Motor neuron (in vitro differentiated cells): ENCODE measurements around the gene EGF. TPM values are rescaled to one million over a fixed set of nuclear protein-coding genes. Genes with fewer than 3 reads are reported as not detected.

Experiments
- ATAC-seq, 8 experiments: fragments of 200-7000 bp; cut with Tn5 transposase; replicated peaks in 6 of 8; 2 replicates each; pipeline ENCODE4 v1.8.0; 2021; ENCODE audit warnings: mild to moderate bottlenecking in 8 of 8, moderate library complexity in 8 of 8
- H3K27ac ChIP-seq, 2 donors: fragments of 250-450 bp; sonication (Bioruptor Pico); 2 replicates each; pipeline ENCODE4 v1.9.0; 2021; ENCODE audit warnings: antibody characterized with exemption in 2 of 2, mild to moderate bottlenecking in 2 of 2, moderate library complexity in 1 of 2
- H3K4me1 ChIP-seq, 2 donors: fragments of 250-450 bp; sonication (Bioruptor Pico); replicated peaks in 1 of 2; 2 replicates each; pipeline ENCODE4 v1.6.1; 2021; ENCODE audit warnings: antibody characterized with exemption in 2 of 2, mild to moderate bottlenecking in 2 of 2, moderate library complexity in 1 of 2
- H3K4me3 ChIP-seq, 5 donors: fragments of 250-450 bp; sonication (Bioruptor Pico); 2 replicates each; pipeline ENCODE4 v1.9.0; 2021; ENCODE audit warnings: antibody characterized with exemption in 5 of 5, mild to moderate bottlenecking in 5 of 5, moderate library complexity in 4 of 5
- WGBS, 10 experiments: fragments of 450-650 bp; shearing (Covaris generic); methylation state at CpG; one replicate each; pipeline ENCODE4 v1.0.0; 2022; 5-methylcytosine and 5-hydroxymethylcytosine counted together
- in situ Hi-C, 9 experiments: fragments of 400-800 bp; cut with MboI; loops; one replicate each; pipeline ENCODE4 v1.15.0; 2021; ENCODE audit warnings: low sequenced_read_pairs in 9 of 9, low pct_unique_long_range_greater_than_20kb in 2 of 9; ENCODE audit not compliant: unreplicated experiment in 9 of 9
- total RNA-seq, 8 experiments: library from RNA; unstranded; fragments of 300-600 nt; gene quantifications; 2 replicates each; pipeline versions ENCODE4 v1.2.3 to v1.2.4, GENCODE V29; 2022

The EGF gene
- total RNA-seq, 8 experiments from 2014 or later: 2.0 to 9.3 (median 3.6) TPM

DNA sequence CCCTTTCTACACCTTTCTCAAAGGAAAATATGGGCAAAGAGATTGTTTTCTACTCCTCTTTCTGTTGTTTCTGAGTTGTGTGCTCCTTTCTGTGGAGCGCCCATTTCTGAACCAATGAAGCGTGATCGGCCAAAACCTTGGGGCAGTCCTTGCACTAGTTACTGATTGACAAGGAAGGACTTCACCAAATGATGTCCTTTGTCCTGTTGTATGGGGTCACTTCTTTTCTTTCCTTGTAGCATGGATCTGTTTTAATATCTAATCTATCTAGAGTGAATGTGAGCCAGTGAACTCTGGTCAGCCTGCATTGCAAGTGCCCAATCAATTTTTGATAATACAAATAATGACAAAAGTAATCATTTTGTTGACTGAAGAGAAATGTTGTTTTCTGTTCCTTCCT, 94.5 kb downstream of the EGF start:
- WGBS, 10 experiments: 45 to 100% (median 67%) methylated on average over 2 to 3 of the region's 3 CpGs; no CpG with 5 or more reads in 3 of the 10 experiments
- H3K4me1 ChIP-seq: peaks cover 2 to 6% of the 10 kb centered on the region in 2 donors
- H3K27ac ChIP-seq: no peak overlapping the region
- in situ Hi-C loops: loop anchor here (10.0 to 25.0 kb wide), 9 partner anchors 205 to 1630 kb away; no protein-coding TSS in a partner anchor
- no peak for ATAC-seq
- H3K4me3 ChIP-seq: no peak overlapping the region

- Histone ChIP-seq H3K4me3 (no peak overlapping the region), H3K4me1 (peaks cover 2 to 6% of the 10 kb centered on the region in 2 donors), H3K27ac (no peak overlapping the region)
- no peak for ATAC-seq
- in situ Hi-C loops: loop anchor here (10.0 to 25.0 kb wide), 9 partner anchors 204 to 1629 kb away; no protein-coding TSS in a partner anchor
- 71 to 100% (median 93%) methylated on average over 1 to 2 of the region's 2 CpGs; no CpG with 5 or more reads in 2 of the 10 experiments for WGBS, 10 experiments
Measured at GRCh38 chr4:110008540-110008939, 95.9 kb downstream of the EGF start.

- in situ Hi-C loops: loop anchor here (10.0 to 25.0 kb wide), 9 partner anchors 203 to 1628 kb away; no protein-coding TSS in a partner anchor
Measured at GRCh38 chr4:110009550-110009949, 96.9 kb downstream of the EGF start.

GRCh38 chr4:110010797-110011196, 98.1 kb downstream of the EGF start:
- no peak for ATAC-seq
- Histone ChIP-seq H3K4me1 (peaks cover 2 to 6% of the 10 kb centered on the region in 2 donors), H3K27ac (no peak overlapping the region), H3K4me3 (no peak overlapping the region)
- 67 to 100% (median 92%) methylated on average over 1 to 4 of the region's 4 CpGs; no CpG with 5 or more reads in 2 of the 10 experiments for WGBS, 10 experiments
- in situ Hi-C loops: loop anchor here in 5 of 9 experiments (25.0 kb wide), 5 partner anchors 202 to 1627 kb away; no protein-coding TSS in a partner anchor

More at GRCh38 chr4:110009550-110009949, 96.9 kb downstream of the EGF start:
- 40 to 100% (median 59%) methylated on average over 1 to 2 of the region's 2 CpGs; no CpG with 5 or more reads in 2 of the 10 experiments for WGBS, 10 experiments
- peaks cover 2 to 6% of the 10 kb centered on the region in 2 donors for H3K4me1 ChIP-seq
- peak; percentile 52 to 93 (median 78) for ATAC-seq
- no peak overlapping the region for H3K4me3 ChIP-seq
- H3K27ac ChIP-seq: no peak overlapping the region

GRCh38 chr4:110012917-110013316, 100.2 kb downstream of the EGF start:
- 58 to 100% (median 91%) methylated on average over 1 of the region's 1 CpG; no CpG with 5 or more reads in 2 of the 10 experiments for WGBS, 10 experiments
- no peak for ATAC-seq

DNA sequence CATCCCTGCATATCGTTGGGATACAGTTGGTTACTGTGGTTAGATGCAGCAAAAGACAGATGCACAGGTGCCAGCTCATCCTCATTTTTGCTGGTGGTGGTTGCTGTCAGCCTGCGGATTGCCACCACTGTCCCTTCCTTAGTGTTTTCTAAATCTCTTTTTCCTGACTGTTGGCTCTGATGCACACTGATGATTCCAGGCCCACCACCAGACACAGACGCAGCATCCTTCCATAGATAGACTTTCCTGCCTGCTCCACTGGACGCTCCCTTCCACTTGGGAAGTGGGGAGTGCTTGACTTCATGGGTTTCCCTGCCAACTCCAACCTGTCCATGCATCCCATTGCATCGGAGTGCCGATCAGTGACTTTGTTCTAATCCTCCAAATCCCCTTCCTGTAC, 101.5 kb downstream of the EGF start:
- WGBS, 10 experiments: 71 to 98% (median 96%) methylated on average over 1 to 5 of the region's 6 CpGs; no CpG with 5 or more reads in 1 of the 10 experiments
- ATAC-seq: no peak
- Histone ChIP-seq H3K27ac (no peak overlapping the region), H3K4me3 (no peak overlapping the region), H3K4me1 (peaks cover 2 to 4% of the 10 kb centered on the region in 2 donors)
- in situ Hi-C loops: loop anchor here in 5 of 9 experiments (25.0 kb wide), 5 partner anchors 198 to 1623 kb away; no protein-coding TSS in a partner anchor

More at GRCh38 chr4:110012917-110013316, 100.2 kb downstream of the EGF start:
- in situ Hi-C loops: loop anchor here in 5 of 9 experiments (25.0 kb wide), 5 partner anchors 199 to 1624 kb away; no protein-coding TSS in a partner anchor
- H3K4me1 ChIP-seq: peaks cover 2 to 6% of the 10 kb centered on the region in 2 donors
- no peak overlapping the region for H3K4me3 ChIP-seq
- no peak overlapping the region for H3K27ac ChIP-seq

DNA sequence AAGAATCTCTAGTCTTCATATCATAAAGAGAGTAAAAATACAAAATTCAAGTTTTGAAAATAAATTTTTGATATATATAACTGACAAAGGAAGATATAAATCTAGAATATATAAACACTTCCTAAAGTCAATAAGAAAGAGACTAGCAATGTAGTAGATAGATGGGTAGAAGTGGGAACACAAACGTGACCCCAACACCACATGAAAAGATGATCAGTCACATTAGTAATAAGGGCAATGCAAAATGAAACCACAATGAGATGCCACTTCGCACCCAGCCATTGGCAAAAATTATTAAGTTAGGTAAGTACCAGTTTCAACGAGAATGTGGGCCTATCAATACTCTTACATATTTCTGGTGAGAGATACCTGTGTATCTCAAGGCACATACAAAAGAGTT, 106.5 kb downstream of the EGF start:
- 75 to 100% (median 90%) methylated on average over 2 to 3 of the region's 3 CpGs; no CpG with 5 or more reads in 3 of the 10 experiments for WGBS, 10 experiments
- H3K27ac ChIP-seq: no peak overlapping the region
- no peak for ATAC-seq
- no peak overlapping the region for H3K4me3 ChIP-seq
- no peaks in the 10 kb centered on the region for H3K4me1 ChIP-seq
- in situ Hi-C loops: loop anchor here in 5 of 9 experiments (25.0 kb wide), 5 partner anchors 193 to 1618 kb away; no protein-coding TSS in a partner anchor

- Histone ChIP-seq H3K4me3 (no peak overlapping the region), H3K27ac (no peak overlapping the region), H3K4me1 (no peaks in the 10 kb centered on the region)
- peak in 2 of 8 experiments; percentile 27 to 80 for ATAC-seq
- 13 to 66% (median 56%) methylated on average over 1 to 5 of the region's 5 CpGs for WGBS, 10 experiments
- in situ Hi-C loops: loop anchor here in 5 of 9 experiments (25.0 kb wide), 5 partner anchors 192 to 1617 kb away; no protein-coding TSS in a partner anchor
Measured at GRCh38 chr4:110020139-110020538, 107.5 kb downstream of the EGF start.

DNA sequence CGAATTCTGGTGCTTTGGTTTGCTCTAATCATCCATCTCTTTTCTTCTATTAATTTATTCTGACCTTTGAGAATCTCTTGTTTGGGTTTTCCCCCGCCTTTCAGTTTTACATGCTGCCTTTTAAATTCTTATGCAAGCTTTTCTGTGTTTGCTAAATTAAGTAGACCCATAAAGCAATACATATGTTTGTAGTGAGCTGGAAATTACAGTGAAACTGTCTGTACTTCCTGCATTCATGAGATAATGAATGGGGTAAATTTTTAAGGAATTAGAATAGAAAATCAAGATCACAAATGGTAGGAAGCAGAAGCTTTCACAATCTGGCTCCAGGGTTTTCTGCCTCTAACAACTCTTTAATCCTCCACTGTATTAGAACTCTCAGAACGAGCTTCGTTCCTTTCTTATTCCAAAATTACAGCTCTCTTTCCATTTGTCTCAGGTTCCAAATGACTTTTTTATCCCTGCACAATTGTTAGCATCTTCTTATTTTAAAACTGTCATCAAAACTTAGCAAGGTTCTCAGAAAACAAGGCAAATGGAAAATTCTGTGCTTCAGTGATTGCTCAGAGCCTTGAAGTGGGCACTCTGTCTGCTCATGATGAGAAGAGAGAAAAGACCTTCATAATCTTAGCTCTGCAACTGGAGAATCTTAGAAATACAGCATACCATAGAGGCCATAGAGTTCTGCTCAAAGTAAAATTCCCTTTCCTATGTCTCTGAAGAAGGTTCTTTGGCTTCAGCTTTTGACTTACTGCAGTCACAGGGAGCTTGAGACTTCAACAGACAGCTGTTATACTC, 108.2 kb downstream of the EGF start:
- peak in 2 of 8 experiments; percentile 45 to 81 for ATAC-seq
- 15 to 91% (median 83%) methylated on average over 1 to 4 of the region's 4 CpGs; no CpG with 5 or more reads in 1 of the 10 experiments for WGBS, 10 experiments
- H3K27ac ChIP-seq: no peak overlapping the region
- H3K4me1 ChIP-seq: no peaks in the 10 kb centered on the region
- in situ Hi-C loops: loop anchor here in 5 of 9 experiments (25.0 kb wide), 5 partner anchors 191 to 1616 kb away; no protein-coding TSS in a partner anchor
- no peak overlapping the region for H3K4me3 ChIP-seq

- in situ Hi-C loops: loop anchor here in 5 of 9 experiments (25.0 kb wide), 5 partner anchors 190 to 1615 kb away; no protein-coding TSS in a partner anchor
- Histone ChIP-seq H3K4me3 (no peak overlapping the region), H3K27ac (no peak overlapping the region), H3K4me1 (no peaks in the 10 kb centered on the region)
- WGBS, 10 experiments: 62 to 100% (median 89%) methylated on average over 1 to 4 of the region's 4 CpGs; no CpG with 5 or more reads in 3 of the 10 experiments
- no peak for ATAC-seq
Measured at GRCh38 chr4:110022457-110022856, 109.8 kb downstream of the EGF start.

GRCh38 chr4:110025056-110025455, 112.4 kb downstream of the EGF start:
- H3K4me3 ChIP-seq: no peak overlapping the region
- peak in 1 of 8 experiments; percentile 58 for ATAC-seq
- no peaks in the 10 kb centered on the region for H3K4me1 ChIP-seq
- in situ Hi-C loops: loop anchor here in 1 of 9 experiments (25.0 kb wide), 1 partner anchor 187 kb away; no protein-coding TSS in a partner anchor
- 71 to 100% (median 100%) methylated on average over 1 of the region's 1 CpG; no CpG with 5 or more reads in 2 of the 10 experiments for WGBS, 10 experiments
- no peak overlapping the region for H3K27ac ChIP-seq

DNA sequence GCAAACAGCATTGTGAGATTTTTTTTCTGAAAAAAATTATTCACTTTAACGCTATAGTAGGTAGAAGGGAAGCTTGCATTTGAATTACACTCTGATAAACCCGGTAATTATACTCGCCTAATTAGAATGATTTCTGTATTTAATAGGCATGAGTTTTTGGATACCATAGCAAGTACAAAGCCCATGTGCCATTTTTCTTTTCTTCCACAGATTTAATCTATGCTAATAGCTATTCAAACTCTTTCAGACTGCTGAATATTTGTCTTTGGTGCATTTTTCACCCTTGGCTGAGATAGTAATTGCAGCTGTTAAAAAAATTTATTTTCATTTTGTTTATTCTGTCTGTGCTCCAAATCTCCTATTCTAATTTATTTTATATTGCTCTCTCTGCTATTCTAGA, 113.0 kb downstream of the EGF start:
- in situ Hi-C loops: loop anchor here in 1 of 9 experiments (25.0 kb wide), 1 partner anchor 187 kb away; no protein-coding TSS in a partner anchor
- WGBS, 10 experiments: 35 to 100% (median 89%) methylated on average over 2 to 3 of the region's 3 CpGs
- Histone ChIP-seq H3K27ac (no peak overlapping the region), H3K4me3 (no peak overlapping the region), H3K4me1 (no peaks in the 10 kb centered on the region)
- peak in 3 of 8 experiments; percentile 46 to 55 (median 50) for ATAC-seq
